AG09319 (cell line): Measurements from ENCODE around the gene SLC25A39.

ENCODE experiments used
- DNase-seq: peaks from one replicate; pipeline ENCODE4 v3.0.0-alpha.2; 2010; ENCODE audit warnings: low read depth; ENCODE audit errors: extremely low read depth
- TF ChIP-seq, protein P1 (sequence below): IDR thresholded peaks from 2 replicates; pipeline ENCODE4 v1.5.1; 2011; ENCODE audit warnings: low read depth, mild to moderate bottlenecking, inconsistent platforms, low read length, moderate library complexity

The SLC25A39 gene

DNA sequence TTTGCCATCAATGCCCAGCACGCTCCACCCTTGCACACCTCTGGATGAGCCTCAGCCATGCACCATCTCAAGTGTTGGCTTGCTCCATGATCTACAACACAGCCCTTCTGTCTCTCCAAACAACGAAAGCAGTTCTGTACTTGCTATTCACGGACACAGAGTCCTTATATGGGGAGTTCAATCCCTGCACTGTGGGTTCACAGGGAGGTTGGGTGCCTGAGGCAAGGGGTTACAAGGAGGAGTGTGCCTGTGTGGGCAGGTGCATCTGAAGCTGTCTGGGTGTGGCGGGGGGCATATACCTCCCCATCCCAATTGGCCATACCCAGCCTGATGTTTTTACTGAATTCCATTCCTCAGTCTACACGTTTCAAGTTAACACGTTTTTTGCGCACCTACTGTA is 10.6 kb downstream of the SLC25A39 start:
- no peak for DNase-seq
- TF ChIP-seq, protein P1, sequence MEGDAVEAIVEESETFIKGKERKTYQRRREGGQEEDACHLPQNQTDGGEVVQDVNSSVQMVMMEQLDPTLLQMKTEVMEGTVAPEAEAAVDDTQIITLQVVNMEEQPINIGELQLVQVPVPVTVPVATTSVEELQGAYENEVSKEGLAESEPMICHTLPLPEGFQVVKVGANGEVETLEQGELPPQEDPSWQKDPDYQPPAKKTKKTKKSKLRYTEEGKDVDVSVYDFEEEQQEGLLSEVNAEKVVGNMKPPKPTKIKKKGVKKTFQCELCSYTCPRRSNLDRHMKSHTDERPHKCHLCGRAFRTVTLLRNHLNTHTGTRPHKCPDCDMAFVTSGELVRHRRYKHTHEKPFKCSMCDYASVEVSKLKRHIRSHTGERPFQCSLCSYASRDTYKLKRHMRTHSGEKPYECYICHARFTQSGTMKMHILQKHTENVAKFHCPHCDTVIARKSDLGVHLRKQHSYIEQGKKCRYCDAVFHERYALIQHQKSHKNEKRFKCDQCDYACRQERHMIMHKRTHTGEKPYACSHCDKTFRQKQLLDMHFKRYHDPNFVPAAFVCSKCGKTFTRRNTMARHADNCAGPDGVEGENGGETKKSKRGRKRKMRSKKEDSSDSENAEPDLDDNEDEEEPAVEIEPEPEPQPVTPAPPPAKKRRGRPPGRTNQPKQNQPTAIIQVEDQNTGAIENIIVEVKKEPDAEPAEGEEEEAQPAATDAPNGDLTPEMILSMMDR, result no peak

DNA sequence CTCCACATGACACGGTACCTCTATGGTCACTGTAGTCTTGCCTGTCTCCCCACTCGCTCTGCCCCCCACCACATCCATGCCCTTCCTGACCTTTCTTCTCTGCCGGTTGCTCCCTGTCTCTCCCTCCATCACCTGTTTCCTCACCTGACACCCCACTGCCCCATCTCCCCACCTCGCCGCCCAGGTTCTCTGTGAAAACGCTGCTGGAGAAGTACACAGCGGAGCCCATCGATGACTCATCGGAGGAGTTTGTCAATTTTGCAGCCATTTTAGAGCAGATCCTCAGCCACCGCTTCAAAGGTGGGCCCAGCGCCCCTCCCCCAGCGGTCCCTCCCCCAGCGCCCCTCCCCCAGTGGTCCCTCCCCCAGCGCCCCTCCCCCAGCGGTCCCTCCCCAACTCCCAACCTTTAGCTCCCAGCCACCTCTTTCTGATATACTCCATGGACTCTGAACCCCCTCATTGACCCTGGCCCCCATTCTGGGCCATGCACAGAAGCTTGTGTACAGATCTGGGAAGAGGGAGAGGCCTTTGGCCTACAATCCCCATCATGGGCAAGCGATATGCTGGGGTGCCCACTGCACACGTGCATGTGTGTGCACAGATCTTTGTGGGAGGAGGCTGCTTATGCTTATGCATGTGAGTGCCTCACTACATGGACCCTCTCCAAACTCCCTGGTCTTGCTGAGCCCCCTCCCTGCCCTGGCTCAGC is 12.1 kb downstream of the SLC25A39 start:
- TF ChIP-seq, protein P1, result no peak
- DNase-seq, result no peak

DNA sequence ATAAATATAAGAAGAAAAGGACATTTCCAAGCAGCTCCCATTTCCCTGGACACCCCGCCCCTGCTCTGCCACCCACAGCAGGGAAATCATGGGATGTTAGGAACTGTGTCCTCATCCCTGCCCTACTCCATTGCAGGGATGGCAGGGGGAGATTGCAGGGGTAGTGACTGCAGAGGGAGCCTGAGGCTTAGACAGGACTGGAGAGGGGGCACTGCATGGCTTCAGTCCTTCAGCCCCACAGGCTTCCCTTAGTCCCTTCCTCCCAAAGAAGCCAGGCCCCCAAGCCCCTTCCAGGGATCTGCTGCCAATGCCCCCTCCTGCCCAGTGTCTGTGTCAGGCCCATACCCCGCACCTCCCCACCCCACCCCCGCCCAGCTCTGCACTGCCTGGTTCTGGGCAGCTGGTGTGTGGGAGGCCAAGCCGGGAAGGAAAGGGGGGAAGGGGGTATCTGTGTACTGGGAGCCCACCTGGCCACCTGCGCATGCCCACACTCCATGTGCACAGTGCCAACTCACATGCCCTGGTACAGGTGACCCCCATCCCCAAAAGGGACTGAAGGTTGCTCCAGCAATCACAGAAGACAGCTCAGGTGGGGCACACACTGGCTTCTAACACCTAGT is 13.0 kb downstream of the SLC25A39 start:
- no peak for DNase-seq
- TF ChIP-seq, protein P1, result no peak

DNA sequence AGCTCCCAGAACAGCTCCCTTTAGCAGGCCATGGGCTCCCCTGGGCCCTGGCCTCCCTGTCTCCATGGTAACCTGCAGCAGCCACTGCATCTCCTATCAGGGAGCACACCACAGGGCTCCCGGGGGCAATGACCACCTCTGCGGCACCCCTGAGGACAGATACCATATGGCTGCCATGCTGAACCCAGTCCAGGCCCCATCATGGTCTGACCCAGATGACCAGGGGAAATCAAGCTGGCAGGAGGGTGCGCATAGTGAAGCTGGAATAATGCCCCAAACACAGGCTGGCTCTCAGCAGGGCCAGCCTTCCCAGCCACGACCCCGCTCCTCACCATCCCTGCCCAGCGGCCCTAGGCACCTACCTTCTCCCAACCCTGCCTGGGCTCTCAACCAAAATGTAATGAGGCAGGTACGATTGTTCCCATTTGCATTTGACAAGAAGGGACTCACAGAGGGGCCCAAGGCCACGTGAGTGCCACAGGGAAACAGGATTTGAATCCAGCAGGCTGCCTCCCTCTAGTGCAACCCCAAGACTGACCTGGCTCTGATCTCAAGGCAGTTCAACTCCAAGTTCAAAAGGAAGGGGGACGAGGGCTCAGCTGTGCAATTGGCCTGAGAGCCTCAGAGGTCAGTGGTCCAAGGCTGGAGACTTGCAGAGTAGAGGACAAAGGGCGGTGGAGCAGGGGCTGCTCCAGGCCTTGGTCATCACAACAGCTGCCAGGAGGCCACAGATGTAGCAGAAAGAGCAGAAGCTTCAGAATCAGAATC is 13.8 kb downstream of the SLC25A39 start:
- DNase-seq, result no peak
- TF ChIP-seq, protein P1, result no peak

DNA sequence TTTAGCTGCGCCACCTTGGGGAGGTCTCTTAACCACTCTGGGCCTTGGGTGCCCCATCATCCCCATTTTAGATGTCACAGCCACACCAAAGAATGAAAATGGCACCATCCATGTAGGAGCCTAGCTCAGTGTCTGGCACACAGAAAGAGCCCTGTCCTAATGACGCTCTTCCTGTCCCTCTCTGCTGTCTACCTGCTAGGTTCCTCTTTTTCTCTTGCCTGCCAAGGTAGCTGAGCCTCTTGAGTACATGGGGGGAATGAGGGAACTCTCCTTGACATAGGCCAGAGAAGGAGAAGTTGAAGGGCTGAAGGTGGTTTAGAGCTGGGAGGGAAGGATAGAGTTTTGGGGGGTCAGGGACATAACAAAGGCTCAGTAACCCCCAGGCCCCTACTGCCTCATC is 14.4 kb downstream of the SLC25A39 start:
- no peak for DNase-seq

DNA sequence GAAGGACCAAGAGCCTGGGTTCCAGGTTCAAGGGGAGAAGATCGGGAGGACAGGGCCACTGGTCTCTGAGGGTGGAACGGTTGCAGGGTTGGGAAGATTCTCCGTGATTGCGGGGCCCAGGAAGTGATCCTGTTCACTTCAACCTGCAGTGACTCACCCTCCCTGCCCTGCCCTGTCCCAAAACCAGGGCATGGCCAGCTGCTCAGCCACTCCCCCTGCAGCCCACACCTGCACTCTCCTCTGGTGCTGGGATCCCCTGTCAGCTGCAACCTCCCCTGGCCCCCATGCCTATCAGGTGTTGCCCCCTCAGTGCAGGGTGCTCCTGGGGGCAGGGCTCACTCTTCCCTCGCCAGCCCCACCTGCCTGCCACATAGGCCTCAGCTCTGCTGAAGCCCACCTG is 15.2 kb downstream of the SLC25A39 start:
- TF ChIP-seq, protein P1, result no peak
- no peak for DNase-seq

More for the DNA sequence above, 14.4 kb downstream of the SLC25A39 start:
- TF ChIP-seq, protein P1, result no peak

DNA sequence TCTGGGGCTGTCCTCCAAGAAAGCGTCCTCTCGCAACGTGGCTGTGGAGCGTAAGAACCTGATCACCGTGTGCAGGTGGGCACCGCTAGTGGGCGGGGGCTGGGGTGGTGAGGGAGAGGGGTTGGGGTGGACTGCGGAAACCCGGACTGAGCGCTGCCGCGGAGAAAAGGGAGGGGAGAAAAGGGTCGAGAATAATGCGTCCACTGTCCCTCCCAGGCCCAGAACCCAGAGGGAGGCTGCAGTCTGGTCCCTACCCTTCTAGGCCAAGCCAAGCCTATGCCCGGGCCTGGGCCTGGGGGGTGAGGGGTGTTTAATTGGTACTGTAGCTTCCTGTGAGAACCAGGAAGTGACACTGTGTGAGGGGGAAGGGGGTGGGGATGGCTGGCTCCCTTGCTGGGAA is 15.8 kb downstream of the SLC25A39 start:
- TF ChIP-seq, protein P1, result no peak
- no peak for DNase-seq
